Measurements from ENCODE around the gene C6orf89. TPM values are rescaled to one million over a fixed set of nuclear protein-coding genes. Genes with fewer than 3 reads are reported as not detected.

The C6orf89 gene
- total and polyA plus RNA-seq, 11 donors, result 34.0 to 86.2 (median 71.4) TPM

GRCh38 chr6:36857325-36857724, 28.4 kb upstream of the C6orf89 start:
- H3K27me3 ChIP-seq, result no peaks in the 10 kb centered on the region
- no peak for TF ChIP-seq POLR2A (IDR thresholded peaks at IDR 0.05)
- no peak for TF ChIP-seq CTCF (IDR thresholded peaks at IDR 0.05)
- H3K27ac ChIP-seq, result peak overlapping the region in 3 of 12 donors; percentile 30 to 75 (median 74)
- ATAC-seq, result no peak
- H3K9me3 ChIP-seq, result no peaks in the 10 kb centered on the region
- intact Hi-C loops (cut with DNase I), result loop anchor here in 5 of 10 donors (10.0 kb wide), 2 partner anchors 233 to 243 kb away; no protein-coding TSS in a partner anchor
- H3K4me1 ChIP-seq, result peaks cover 0 to 40% (median 22%) of the 10 kb centered on the region in 12 donors
- H3K36me3 ChIP-seq, result peaks cover 0 to 29% (median 7%) of the 10 kb centered on the region in 9 donors
- H3K4me3 ChIP-seq, result no peak overlapping the region
- DNase-seq, result no peak
- 96 to 98% (median 98%) methylated on average over 4 of the region's 4 CpGs for WGBS, 4 donors

GRCh38 chr6:36858407-36858981, 27.3 kb upstream of the C6orf89 start:
- Histone ChIP-seq H3K4me3 (no peak overlapping the region), H3K9me3 (no peaks in the 10 kb centered on the region), H3K4me1 (peaks cover 0 to 31% (median 14%) of the 10 kb centered on the region in 12 donors), H3K36me3 (peaks cover 0 to 39% (median 7%) of the 10 kb centered on the region in 9 donors), H3K27ac (peak overlapping the region in 8 of 12 donors; percentile 29 to 68 (median 59)), H3K27me3 (no peaks in the 10 kb centered on the region)
- WGBS, 4 donors, result 64 to 74% (median 65%) methylated on average over 6 of the region's 6 CpGs
- intact Hi-C loops (cut with DNase I), result loop anchor here in 5 of 10 donors (10.0 kb wide), 2 partner anchors 234 to 244 kb away; no protein-coding TSS in a partner anchor
- TF ChIP-seq CTCF (IDR thresholded peaks at IDR 0.05) (no peak), POLR2A (IDR thresholded peaks at IDR 0.05) (no peak)
- peak in 2 of 5 donors; percentile 67 to 68 for DNase-seq
- peak; percentile 47 to 83 (median 68) for ATAC-seq

GRCh38 chr6:36860126-36860525, 25.6 kb upstream of the C6orf89 start:
- ATAC-seq (no peak), DNase-seq (no peak)
- H3K9me3 ChIP-seq, result no peaks in the 10 kb centered on the region
- H3K36me3 ChIP-seq, result peaks cover 0 to 39% (median 5%) of the 10 kb centered on the region in 9 donors
- 94 to 95% (median 95%) methylated on average over 7 of the region's 7 CpGs for WGBS, 4 donors
- TF ChIP-seq CTCF (IDR thresholded peaks at IDR 0.05), result no peak
- no peak for TF ChIP-seq POLR2A (IDR thresholded peaks at IDR 0.05)
- intact Hi-C loops (cut with DNase I), result no loop called here
- H3K27me3 ChIP-seq, result no peaks in the 10 kb centered on the region
- H3K27ac ChIP-seq, result no peak overlapping the region
- H3K4me1 ChIP-seq, result peaks cover 0 to 43% (median 10%) of the 10 kb centered on the region in 12 donors
- H3K4me3 ChIP-seq, result no peak overlapping the region

DNA sequence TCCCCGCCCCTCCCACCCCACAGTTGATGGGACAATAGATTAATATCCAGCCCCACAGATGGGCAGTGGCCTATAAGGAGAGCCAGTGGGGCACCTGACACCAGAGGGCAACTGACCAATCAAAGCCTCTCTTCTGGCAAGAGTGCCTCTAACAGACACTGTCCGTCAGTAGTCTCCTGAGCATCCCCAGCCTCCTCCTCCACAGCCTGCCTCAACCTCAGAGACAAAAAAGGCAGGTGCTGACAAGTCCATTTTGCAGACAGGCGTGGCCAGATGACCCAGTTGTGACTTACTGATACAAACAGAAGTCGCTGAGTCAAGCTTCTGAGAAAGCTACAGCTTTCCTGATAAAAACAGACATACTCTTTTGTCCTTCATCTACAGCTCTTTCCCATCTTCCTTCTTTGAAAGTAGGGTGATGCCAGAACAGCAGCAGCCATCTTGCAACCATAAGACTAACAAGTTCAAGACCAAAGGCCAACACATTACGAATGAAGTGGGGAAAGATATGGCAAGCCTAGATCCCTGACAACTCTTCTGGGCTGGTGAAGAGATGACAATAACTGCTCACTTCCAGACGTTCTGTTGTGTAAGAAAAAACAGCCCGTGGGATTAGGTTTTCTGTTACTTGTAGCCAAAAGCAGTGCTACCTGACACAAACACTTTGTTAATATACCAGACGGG, 23.4 kb upstream of the C6orf89 start:
- whole genome bisulfite sequencing, 4 donors, result 54 to 73% (median 70%) methylated on average over 8 of the region's 8 CpGs
- no peak overlapping the region for H3K4me3 ChIP-seq

More for the DNA sequence above, 23.4 kb upstream of the C6orf89 start:
- peak overlapping the region in 1 of 12 donors; percentile 9 for H3K27ac ChIP-seq
- ATAC-seq (peak in 1 of 4 donors; percentile 1), DNase-seq (no peak)
- no peak for TF ChIP-seq CTCF (IDR thresholded peaks at IDR 0.05)
- no peak for TF ChIP-seq POLR2A (IDR thresholded peaks at IDR 0.05)
- peaks cover 0 to 39% (median 3%) of the 10 kb centered on the region in 9 donors for H3K36me3 ChIP-seq
- H3K9me3 ChIP-seq, result no peaks in the 10 kb centered on the region
- intact Hi-C loops (cut with DNase I), result no loop called here
- peaks cover 0 to 43% (median 9%) of the 10 kb centered on the region in 12 donors for H3K4me1 ChIP-seq
- H3K27me3 ChIP-seq, result no peaks in the 10 kb centered on the region
